ENCODE measurements around the gene MVD. TPM values are rescaled to one million over a fixed set of nuclear protein-coding genes. Genes with fewer than 3 reads are reported as not detected.

The MVD gene
- total and polyA plus RNA-seq, 2 of the 13 experiments (the other 11 are each of a cell fraction or from before 2014, with no cell fraction given), result 28.1 to 187 TPM

DNA sequence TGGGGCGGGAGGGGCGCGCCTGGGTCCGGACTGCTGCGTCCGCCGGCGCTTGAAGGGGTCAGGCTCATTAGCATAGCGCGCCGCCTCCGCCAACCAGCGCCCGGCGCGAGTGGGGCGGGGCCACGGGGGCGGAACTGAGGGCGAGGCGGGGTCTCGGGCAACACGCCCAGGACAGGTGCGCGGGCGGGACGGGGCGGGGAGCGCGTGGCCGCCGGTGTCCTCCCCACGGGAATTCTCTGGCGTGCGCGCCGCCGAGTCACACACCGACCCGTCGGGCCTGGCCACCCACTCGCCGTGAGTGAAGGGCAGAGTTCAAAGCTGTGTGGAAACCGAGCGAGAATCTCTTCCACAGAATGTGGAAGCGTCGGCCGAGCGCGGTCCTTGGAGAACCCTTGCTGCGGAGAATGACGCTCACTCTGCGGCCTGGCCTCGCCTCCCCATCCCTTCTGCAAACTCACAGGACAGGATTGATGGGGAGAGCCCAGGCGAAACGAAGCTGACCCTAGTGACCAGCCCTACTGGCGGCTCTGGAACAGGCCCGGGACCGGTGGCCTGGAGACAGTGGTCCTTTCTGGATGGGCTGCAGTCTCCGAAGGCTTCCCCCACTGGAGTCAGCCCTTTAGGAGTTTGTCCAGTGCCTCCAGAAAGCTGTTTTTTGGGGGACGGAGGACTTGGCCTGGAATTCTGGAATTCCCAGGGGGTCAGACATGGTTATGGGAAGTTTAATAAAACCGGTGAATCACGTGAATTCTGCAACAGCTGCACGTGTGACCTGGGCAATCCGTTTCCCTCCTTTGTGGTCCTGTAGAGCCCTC is 23.8 kb upstream of the MVD start, which contains the start of gene SNAI3 (continued):
- TF ChIP-seq, protein P1, sequence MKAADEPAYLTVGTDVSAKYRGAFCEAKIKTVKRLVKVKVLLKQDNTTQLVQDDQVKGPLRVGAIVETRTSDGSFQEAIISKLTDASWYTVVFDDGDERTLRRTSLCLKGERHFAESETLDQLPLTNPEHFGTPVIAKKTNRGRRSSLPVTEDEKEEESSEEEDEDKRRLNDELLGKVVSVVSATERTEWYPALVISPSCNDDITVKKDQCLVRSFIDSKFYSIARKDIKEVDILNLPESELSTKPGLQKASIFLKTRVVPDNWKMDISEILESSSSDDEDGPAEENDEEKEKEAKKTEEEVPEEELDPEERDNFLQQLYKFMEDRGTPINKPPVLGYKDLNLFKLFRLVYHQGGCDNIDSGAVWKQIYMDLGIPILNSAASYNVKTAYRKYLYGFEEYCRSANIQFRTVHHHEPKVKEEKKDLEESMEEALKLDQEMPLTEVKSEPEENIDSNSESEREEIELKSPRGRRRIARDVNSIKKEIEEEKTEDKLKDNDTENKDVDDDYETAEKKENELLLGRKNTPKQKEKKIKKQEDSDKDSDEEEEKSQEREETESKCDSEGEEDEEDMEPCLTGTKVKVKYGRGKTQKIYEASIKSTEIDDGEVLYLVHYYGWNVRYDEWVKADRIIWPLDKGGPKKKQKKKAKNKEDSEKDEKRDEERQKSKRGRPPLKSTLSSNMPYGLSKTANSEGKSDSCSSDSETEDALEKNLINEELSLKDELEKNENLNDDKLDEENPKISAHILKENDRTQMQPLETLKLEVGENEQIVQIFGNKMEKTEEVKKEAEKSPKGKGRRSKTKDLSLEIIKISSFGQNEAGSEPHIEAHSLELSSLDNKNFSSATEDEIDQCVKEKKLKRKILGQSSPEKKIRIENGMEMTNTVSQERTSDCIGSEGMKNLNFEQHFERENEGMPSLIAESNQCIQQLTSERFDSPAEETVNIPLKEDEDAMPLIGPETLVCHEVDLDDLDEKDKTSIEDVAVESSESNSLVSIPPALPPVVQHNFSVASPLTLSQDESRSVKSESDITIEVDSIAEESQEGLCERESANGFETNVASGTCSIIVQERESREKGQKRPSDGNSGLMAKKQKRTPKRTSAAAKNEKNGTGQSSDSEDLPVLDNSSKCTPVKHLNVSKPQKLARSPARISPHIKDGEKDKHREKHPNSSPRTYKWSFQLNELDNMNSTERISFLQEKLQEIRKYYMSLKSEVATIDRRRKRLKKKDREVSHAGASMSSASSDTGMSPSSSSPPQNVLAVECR (CRISPR knock-in tag; IDR thresholded peaks at IDR 0.05; ENCODE audit: borderline replicate concordance), result peak; percentile 79
- TF ChIP-seq MED13 (CRISPR knock-in tag; IDR thresholded peaks at IDR 0.05) (no peak), MYPOP (CRISPR knock-in tag; IDR thresholded peaks at IDR 0.05) (peak; percentile 54; the same call in 1 of the 2 replicates), ZSCAN12 (CRISPR knock-in tag; IDR thresholded peaks at IDR 0.05) (0 out of 2 replicates have a peak, but pooled peaks have one; percentile 31), ATF7 (IDR thresholded peaks at IDR 0.05) (no peak), ATF7 (CRISPR knock-in tag; IDR thresholded peaks at IDR 0.05) (peak; percentile 73; the same call in 1 of the 2 replicates), ZNF691 (CRISPR knock-in tag; IDR thresholded peaks at IDR 0.05; ENCODE audit: borderline replicate concordance, low read depth) (peak; percentile 82; the same call in 1 of the 2 replicates), BCL6 (CRISPR knock-in tag; IDR thresholded peaks at IDR 0.05) (no peak), JUNB (CRISPR knock-in tag; IDR thresholded peaks at IDR 0.05; ENCODE audit: borderline replicate concordance) (no peak), TCF12 (IDR thresholded peaks at IDR 0.05) (no peak), TCF12 (CRISPR knock-in tag; IDR thresholded peaks at IDR 0.05) (peak; percentile 18; the same call in 1 of the 2 replicates), DNMT1 (CRISPR knock-in tag; IDR thresholded peaks at IDR 0.05) (0 out of 2 replicates have a peak, but pooled peaks have one; percentile 18), ZNF383 (CRISPR knock-in tag; IDR thresholded peaks at IDR 0.05; ENCODE audit: borderline replicate concordance) (0 out of 2 replicates have a peak, but pooled peaks have one; percentile 34), ZNF792 (CRISPR knock-in tag; IDR thresholded peaks at IDR 0.05) (peak; percentile 8; the same call in 1 of the 2 replicates), ZNF468 (CRISPR knock-in tag; IDR thresholded peaks at IDR 0.05) (no peak; the same call in 1 of the 2 replicates), ZBTB4 (CRISPR knock-in tag; IDR thresholded peaks at IDR 0.05; ENCODE audit: borderline replicate concordance) (no peak)
- TF ChIP-seq, protein P2, sequence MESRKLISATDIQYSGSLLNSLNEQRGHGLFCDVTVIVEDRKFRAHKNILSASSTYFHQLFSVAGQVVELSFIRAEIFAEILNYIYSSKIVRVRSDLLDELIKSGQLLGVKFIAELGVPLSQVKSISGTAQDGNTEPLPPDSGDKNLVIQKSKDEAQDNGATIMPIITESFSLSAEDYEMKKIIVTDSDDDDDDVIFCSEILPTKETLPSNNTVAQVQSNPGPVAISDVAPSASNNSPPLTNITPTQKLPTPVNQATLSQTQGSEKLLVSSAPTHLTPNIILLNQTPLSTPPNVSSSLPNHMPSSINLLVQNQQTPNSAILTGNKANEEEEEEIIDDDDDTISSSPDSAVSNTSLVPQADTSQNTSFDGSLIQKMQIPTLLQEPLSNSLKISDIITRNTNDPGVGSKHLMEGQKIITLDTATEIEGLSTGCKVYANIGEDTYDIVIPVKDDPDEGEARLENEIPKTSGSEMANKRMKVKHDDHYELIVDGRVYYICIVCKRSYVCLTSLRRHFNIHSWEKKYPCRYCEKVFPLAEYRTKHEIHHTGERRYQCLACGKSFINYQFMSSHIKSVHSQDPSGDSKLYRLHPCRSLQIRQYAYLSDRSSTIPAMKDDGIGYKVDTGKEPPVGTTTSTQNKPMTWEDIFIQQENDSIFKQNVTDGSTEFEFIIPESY (CRISPR knock-in tag; IDR thresholded peaks at IDR 0.05), result no peak

Measured in HepG2 (cell line).